GM23248 (cell line): ENCODE measurements around the gene RRP9.

Experiments used
- EZH2 ChIP-seq: fragments of 200-600 bp; sonication (generic); IDR thresholded peaks from 2 replicates; pipeline ENCODE4 v1.6.1; 2018; ENCODE audit warnings: antibody characterized with exemption, mild to moderate bottlenecking; ENCODE audit not compliant: insufficient read depth, poor library complexity, severe bottlenecking
- EZH2phosphoT487 ChIP-seq: fragments of 200-600 bp; sonication (generic); IDR thresholded peaks from 2 replicates; pipeline ENCODE4 v1.6.1; 2018; ENCODE audit warnings: antibody characterized with exemption, moderate library complexity, mild to moderate bottlenecking, low read depth; ENCODE audit not compliant: insufficient read depth

DNA sequence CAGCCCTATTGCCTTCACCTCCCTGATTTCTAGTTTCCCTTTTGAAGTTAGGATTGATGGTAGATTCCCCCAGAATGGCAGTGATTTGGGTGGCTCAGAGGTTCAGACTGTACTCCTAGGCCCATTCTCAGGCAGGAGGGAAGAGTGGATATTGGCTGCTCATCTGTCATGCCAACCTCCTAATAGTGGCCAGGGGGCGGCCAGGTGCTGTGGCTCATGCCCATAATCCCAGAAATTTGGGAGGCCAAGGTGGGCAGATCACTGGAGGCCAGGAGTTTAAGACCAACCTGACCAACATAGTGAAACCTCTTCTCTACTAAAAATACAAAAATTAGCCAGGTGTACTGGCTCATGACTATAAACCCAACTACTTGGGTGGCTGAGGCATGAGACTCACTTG lies 11.3 kb downstream of the RRP9 start:
- TF ChIP-seq EZH2phosphoT487: no peak
- TF ChIP-seq EZH2: no peak
